GM21717 (cell line): ENCODE measurements around the gene KLF17.

ENCODE experiments used
- ATAC-seq: cut with Tn5 transposase; IDR thresholded peaks from one replicate; pipeline ENCODE4 v1.9.1; 2021; ENCODE audit warnings: mild to moderate bottlenecking, moderate library complexity; ENCODE audit not compliant: unreplicated experiment

The KLF17 gene

DNA sequence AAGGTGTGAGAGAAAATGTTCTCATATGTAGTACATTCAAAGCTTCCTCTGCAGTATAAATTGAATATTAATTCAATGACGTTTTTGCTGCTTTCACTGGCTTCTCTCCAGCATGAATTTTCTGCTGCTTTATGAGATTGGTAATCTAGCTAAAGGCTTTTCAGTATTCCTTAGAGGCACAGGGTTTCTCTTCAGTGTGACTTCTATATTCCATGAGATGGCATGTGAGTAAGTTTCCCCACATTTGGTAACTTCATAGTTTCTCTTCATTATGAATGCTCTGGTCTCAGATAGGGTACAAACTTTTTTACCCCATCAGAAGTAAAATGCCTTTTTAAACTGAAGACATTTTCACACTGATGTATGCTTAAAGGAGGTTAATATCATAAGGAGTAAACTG lies 33.2 kb downstream of the KLF17 start:
- no peak for ATAC-seq

GRCh38 chr1:44152692-44153091 lies 34.1 kb downstream of the KLF17 start:
- ATAC-seq = no peak

DNA sequence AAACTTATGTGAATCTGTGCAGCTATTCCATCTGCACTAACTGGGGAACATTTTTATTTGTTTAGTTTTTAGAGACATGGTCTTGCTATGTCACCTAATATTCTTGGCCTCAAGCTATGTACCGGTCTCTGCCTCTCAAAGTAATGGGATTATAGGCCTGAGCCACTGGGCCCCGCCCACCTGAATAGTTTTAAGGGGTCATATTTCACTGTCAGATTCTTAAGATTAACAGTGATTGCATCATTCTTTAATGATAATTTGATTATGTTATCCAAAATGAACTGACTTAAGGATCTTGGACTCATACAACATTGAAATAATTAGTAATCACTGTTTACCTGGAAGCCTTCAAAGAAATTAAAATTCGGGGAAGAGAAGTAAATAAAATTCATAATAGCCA lies 35.4 kb downstream of the KLF17 start:
- no peak for ATAC-seq

DNA sequence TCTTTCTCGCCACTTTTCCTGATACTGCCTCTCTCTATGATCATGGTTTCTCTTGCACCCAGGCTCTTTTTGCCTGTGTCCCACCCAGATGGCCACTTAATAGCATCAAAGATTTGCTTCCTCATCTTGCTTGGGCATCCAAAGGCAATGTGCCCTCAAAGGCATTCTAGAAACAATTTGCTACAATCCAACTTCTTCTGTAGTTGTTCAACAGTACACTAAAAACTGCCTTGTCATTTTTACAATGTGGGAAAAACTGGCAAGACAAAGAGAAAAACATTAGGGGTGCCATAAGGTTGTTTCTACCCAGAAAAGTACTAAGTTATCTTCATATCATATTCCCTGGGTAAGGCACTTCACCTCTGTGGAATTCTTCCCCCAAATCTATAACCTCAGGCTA lies 39.3 kb downstream of the KLF17 start:
- ATAC-seq = no peak

DNA sequence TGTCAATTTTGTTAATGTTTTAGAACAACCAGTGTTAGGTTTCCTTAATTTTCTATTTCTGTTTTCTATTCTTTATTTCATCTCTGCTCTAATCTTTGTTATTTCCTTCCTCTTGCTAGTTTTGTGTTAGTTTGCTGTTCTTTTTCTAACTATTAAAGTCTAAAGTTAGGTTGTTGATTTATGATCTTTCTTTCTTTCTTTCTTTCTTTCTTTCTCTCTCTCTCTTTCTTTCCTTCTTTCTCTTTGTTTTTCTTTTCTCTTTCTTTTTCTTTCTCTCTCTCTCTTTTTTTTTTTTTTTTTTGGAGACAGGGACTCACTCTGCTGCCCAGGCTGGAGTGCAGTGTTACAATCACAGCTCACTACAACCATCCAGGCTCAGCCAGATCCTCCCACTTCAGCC lies 40.2 kb downstream of the KLF17 start:
- no peak for ATAC-seq

GRCh38 chr1:44161546-44161945 lies 42.9 kb downstream of the KLF17 start:
- ATAC-seq = no peak

GRCh38 chr1:44168520-44169098 lies 50.0 kb downstream of the KLF17 start:
- ATAC-seq = no peak

- ATAC-seq = no peak
These were observed 51.7 kb downstream of the KLF17 start for GRCh38 chr1:44170281-44170823.

DNA sequence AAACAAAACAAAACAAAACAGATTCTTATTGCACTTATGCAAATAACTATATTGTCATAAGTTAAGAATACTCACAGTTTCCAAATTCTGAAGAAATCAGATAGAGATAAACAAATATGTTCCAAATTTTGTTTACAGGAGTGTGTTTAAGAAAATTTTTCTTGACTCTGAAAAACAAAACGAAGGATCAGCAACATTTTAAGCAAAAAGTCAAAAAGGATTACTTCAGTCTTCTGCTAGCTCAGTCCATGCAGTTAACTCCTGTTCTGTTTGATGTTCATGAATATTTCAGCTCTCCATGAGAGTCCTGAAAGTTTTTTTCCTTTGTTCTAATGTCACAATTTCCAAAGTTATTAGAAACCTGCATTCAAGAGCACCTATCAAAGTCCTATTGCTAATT lies 56.0 kb downstream of the KLF17 start:
- ATAC-seq = no peak
